ENCODE measurements around the gene CYP27A1.
"Not testable (repeated sequence)": the region's sequence is repeated elsewhere in the genome, so short reads cannot be mapped to it uniquely, and the experiment has no call there.

The CYP27A1 gene

DNA sequence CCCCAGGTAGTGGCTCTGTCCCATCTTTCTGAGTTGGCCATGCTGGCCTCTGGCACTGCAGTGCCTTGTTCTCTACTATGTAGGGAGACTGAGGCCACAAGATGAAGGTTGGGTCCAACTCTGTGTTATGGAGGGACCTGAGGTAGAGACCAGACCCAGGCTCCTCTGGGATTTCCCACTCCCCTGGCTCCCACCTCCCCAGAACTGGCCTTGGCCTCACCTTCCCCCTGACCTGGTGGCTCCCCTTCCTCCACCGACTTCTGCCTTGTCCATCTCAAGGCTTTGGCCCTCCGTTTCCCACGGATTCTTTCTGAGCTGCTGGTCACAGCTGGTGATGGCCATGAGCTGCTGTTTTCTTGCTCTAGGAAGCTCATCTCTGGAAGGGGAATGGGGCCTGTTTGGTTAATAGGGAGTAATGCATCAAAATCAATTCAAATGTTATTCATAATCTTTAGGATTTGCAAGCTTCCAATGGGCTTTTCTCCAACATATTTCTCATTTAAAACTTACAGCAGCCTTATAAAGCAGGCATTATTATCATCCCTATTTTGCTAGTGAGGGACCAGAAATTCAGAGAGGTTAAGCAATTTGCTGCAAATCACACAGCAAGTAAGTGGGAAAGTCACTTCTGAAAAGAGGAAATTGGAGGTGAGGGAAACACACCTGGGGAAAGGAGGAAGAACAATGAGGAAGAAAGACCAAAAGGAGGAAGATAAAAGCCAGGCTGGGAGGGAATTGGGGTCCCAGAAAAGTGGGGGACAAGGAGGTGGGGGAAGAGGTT is 48.8 kb downstream of the CYP27A1 start:
- no peak for DNase-seq (ENCODE audit: low read depth in 1 of 2, low spot score in 1 of 2)

DNA sequence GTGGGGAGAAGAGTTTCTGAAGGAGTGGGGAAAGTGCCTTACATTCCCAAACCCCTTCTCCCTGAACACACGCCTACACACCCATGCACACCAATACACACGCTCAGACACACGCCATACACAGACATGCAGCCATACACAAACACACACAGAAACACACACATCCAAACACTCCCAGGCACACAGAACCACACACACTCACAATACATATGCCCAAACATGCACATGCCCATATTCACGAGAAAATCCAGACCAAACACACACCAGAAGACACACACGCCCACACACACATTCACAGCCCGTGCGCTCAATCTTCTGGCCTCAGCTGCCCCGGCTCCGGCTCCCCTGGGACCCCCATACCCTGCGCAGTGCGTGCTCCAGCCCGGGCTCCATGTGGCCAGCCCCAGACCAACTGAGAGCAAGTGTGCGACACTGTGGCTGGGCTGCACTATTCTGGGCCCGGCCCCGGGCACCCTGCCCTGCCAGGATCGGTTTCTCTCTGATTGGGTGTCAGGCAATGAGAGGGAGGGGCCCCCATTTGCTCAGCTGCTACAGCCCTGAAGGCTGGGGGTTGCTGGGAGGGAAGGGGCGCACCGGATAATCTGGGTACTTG is 49.5 kb downstream of the CYP27A1 start, which contains the start of gene PRKAG3:
Gene PRKAG3 (minus strand): TSS at position 426 of the 613 bp plus-strand sequence.
- DNase-seq (ENCODE audit: low read depth in 1 of 2, low spot score in 1 of 2): no peak

DNA sequence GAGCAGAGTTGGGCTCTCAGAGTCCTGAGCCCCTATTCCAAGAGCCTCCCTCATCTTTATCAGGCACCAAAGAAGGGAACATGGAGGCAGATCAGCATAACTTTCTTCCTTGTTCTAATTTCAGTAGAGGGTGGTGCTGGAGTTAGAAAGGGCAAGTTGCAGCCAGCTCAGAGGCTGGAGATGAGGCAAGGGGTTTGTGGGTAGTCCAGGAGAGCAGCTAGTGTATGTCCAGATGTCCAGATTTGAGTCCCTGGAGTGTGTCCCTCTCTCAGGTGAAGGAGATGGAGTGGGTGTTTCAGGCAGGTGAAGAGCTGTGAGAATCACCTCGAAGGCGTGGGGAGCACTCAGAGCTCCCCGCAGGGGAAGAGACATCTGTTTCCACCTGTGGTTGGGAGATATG is 50.1 kb downstream of the CYP27A1 start:
- DNase-seq (ENCODE audit: low read depth in 1 of 2, low spot score in 1 of 2): no peak

DNA sequence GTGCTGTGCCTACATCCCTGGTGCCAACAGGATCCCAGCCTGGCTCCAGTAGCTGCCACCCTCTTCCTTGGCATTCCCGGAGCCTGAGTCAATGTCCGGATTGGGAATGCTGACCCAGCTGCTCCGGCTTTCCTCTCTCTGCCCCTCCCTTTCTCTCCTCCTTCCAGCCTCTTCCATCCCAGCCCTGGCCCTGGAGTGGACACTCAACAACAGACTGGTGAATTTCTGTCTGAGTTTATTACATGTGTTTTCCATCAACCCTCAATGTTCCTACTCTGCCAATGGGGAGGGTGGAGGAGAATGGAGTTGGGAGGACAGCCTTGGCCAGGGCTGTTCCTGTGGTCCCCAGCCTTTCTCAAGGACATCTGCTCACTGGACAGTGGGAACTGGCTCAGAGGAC is 50.6 kb downstream of the CYP27A1 start:
- no peak for DNase-seq (ENCODE audit: low read depth in 1 of 2, low spot score in 1 of 2)

DNA sequence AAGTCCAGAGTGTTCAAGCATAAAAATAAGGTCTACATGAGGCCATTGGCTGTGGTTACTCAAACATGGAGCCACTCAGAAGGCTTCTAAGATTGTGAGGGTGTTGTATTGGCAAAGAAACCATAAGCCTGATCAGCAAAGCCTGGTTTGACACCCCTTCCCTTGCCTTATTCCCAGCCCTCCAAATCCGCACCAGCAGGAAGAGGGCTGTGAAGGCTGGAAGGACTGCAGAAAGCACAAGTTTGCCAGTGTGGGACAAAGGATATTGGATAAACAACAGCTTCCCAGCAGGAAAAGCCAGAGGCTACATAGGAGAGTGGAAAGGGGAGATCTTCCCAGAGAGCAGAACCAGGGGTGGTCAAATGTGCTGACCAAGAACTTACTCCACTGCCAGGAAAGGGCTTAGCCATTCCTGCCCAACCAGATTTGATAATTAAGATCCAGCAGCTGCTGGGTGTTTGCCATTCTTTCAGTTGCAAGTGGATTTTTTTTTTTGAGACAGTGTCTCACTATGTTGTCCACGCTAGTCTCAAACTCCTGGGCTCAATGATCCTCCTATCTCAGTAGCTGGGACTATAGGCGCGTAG is 51.2 kb downstream of the CYP27A1 start:
- no peak for DNase-seq (ENCODE audit: low read depth in 1 of 2, low spot score in 1 of 2)

DNA sequence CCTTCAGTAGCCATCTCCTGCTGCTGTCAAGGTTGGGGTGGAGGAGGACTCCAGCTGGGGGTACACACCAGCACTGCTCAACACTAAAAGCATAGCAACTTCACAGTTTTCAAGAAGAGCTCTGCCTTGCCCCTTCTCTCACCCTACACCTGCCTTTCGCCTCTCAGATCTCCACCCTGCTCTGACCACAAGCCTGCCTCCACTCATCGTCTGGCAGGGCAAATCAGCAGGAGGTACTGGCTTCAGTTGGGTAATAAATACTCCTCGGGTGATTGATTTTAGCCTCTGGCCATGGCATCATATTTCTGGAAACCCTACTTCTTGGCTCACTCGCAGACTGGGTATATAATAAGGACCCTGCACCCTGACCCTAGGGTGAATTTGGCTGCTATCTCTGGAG is 52.7 kb downstream of the CYP27A1 start:
- no peak for DNase-seq (ENCODE audit: low read depth in 1 of 2, low spot score in 1 of 2)

DNA sequence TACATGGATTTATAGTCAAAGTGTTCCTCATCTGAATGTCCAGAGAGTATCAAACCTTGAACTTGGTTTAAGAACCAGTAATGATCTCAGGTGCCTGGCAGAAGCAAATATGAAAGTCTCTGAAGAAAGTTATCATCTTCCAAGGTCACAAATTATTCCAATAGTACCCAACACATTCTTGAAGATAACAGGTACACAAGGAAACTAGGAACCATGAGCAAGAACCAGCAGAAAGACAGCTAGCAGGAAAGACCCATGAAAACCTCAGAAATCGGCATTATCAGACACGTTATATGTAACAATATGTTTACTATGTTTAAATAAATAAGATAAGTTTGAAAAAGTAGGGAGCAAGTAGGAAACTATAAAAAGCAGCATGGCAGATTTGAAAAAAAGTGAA is 55.5 kb downstream of the CYP27A1 start:
- DNase-seq (ENCODE audit: low read depth in 1 of 2, low spot score in 1 of 2): no peak

DNA sequence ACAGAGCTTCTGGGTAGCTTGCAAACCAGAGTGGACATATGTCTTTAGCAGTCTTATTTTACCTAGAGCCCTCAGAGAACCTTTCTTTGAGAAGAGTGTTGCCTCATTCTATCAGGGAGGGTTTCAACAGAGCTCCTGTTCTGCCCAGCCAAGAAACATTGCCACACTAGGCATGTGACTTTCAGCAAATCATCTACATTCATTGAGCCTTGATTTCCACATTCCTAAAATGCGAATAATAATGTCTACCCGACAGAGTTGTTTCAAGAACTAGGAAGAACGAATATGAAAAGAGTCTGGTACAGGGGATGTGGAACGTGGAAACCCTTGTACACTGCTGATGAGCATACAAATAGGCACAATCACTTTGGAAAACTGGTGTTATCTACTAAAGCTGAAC is 57.5 kb downstream of the CYP27A1 start:
- DNase-seq (ENCODE audit: low read depth in 1 of 2, low spot score in 1 of 2): no peak

DNA sequence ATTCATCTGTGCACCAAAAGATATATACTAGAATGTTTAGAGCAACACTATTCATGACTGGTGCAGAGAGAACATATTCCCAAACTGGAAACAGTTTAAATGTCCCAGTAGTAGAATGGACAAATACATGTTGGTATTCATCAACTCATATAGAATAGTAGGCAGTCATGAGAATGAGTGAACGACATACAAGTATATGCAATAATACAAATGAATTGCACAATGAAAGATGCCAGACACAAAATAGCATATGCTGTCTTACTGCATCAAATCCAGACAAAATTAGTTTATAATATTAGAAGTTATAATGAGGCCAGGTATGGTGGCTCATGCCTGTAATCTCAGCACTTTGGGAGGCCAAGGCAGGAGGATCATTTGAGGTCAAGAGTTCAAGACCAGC is 57.9 kb downstream of the CYP27A1 start:
- DNase-seq (ENCODE audit: low read depth in 1 of 2, low spot score in 1 of 2): no peak

DNA sequence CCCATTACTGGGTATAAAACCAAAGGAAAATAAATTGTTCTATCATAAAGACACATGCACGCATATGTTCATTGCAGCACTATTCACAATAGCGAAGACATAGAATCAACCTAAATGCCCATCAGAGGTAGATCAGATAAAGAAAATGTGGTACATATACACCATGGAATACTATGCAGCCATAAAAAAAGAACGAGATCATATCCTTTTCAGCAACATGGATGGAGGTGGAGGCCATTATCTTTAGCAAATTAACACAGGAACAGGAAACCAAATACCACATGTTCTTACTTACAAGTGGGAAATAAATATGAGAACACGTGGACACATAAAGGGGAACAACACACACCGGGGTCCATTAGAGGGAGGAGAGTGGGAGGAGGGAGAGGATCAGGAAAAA is 62.4 kb downstream of the CYP27A1 start:
- not testable (repeated sequence) for DNase-seq (ENCODE audit: low read depth in 1 of 2, low spot score in 1 of 2)

DNA sequence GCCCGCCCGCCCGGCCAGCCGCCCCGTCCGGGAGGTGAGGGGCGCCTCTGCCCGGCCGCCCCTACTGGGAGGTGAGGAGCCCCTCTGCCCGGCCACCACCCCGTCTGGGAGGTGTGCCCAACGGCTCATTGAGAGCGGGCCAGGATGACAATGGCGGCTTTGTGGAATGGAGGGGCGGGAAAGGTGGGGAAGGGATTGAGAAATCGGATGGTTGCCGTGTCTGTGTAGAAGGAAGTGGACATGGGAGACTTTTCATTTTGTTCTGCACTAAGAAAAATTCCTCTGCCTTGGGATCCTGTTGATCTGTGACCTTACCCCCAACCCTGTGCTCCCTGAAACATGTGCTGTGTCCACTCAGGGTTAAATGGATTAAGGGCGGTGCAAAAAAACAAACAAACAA is 65.0 kb downstream of the CYP27A1 start:
- DNase-seq (ENCODE audit: low read depth in 1 of 2, low spot score in 1 of 2): not testable (repeated sequence)

DNA sequence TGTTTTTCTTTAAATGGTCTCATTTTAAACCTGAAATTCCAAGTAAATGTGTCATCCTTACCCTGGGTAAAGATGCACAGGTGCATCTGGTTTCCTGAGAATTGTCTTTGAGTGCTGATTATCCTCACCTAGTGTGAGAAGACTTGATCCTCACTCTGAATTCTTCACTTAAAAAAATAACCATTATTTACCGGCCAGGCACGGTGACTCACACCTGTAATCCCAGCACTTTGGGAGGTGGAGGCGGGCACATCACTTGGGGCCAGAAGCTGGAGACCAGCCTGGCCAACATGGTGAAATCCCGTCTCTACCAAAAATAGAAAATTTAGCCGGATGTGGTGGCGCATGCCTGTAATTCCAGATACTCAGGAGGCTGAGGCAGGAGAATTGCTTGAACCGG is 67.8 kb downstream of the CYP27A1 start:
- no peak for DNase-seq (ENCODE audit: low read depth in 1 of 2, low spot score in 1 of 2)

DNA sequence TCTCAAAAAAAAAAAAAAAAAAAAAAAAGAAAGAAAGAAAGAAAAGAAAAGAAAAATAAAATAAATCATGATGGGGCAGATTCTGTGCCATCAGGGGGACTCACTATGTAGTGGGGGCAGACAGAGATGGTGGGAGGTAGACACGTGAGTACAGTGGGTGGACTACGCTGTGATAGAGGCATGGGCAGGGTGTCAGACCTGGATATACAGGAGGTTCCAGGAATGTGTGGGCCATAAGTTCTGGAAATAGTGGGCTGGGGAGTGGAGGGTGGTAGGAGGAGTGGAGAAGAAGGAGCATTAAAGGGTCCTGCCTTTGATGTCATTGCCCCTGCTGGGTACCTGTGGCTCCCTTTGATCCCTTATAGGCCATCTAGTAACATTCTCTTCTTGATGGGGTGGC is 68.8 kb downstream of the CYP27A1 start:
- DNase-seq (ENCODE audit: low read depth in 1 of 2, low spot score in 1 of 2): no peak

DNA sequence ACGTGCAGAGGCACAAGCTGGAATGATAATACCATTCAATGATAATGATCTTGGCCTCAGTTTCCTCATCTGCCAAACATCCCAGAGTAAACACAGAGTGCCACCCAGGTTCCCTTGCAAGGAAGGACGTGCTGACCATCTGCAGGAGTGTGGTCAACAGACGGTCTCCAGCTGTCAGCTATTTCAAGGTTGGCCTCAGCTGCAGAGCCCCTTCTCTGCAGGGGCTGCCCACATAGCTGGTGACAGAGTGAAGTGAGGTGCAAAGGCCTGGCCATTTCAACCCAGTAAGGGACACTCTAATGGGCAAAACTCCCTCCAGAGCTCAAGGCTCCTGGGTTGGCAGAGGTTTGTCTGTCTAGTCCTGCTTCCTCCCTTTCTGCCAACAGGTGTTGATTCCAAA is 69.3 kb downstream of the CYP27A1 start:
- DNase-seq (ENCODE audit: low read depth in 1 of 2, low spot score in 1 of 2): no peak

DNA sequence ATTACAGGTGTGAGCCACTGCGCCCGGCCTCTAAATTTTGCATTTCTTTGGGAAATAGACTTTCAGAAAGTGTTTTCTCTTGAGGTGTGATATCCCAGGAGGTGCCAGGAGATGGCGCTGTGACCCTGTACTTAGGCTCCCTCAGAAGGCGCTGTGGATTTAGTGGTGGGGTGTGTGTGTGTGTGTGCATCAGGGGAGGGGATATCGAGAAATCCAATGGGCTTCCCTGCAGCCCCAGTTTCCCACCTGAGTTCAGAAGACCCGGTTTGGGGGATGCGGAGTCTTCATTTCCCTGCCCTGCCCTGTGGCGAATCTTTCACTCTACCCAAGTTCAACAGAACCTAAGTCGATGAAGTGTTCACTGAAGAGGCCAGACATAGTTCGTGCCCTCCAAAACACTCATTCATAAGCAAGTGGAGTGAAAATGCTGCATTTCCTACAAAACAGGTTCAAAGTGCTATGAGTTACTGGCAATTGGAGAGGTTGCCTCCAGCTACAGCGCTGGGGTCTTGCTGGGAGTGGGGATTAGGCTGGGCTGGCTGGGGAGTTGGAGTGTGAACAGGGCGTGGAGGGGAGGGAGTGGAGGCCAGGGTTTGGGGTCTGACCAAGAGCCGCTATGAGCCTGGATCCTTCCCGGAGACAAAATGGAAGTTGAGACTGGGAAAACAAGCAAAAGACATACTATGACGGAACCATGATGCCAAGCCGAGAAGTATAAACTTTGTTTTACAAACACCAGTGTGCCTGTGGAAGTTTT is 71.1 kb downstream of the CYP27A1 start:
- DNase-seq (ENCODE audit: low read depth in 1 of 2, low spot score in 1 of 2): peak; percentile 44 to 50

DNA sequence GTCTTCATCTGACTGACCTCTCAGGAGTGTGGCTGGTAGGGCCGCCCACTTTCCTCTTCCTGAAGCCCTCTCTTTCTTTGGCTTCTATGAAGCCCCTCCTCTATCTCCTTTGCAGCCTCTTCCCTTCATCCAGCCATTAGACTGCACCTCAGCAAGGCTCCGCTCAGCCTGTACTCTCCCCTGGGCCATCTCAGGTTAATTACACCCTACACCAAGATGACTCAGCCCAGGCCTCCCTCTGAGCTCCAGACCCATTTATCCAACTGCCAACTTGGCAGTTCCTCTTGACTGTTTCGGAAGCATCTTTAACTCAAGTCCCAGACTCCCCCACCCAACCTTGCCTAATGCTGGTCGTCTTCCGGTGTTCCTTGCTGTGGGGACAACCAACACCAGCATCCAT is 71.8 kb downstream of the CYP27A1 start:
- DNase-seq (ENCODE audit: low read depth in 1 of 2, low spot score in 1 of 2): no peak

DNA sequence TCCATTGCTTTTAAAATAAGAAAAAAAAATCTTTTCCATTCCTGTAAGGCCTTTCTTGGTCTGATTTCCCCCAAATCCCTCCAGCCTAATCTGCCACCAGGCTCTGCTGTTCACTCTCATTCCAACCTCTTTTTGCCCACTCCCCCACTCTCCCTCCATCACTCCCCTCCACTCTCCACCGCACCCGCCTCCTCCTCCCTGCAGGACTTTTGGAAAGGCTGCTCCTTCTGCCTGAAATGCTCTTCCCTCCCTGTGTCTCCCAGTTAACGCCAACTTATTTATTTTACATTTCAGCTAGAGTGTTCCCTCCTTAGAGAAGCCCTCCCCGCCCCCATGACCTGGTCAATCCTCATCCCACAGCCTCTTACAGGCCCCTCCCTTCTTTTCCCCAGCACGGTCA is 72.9 kb downstream of the CYP27A1 start:
- no peak for DNase-seq (ENCODE audit: low read depth in 1 of 2, low spot score in 1 of 2)

DNA sequence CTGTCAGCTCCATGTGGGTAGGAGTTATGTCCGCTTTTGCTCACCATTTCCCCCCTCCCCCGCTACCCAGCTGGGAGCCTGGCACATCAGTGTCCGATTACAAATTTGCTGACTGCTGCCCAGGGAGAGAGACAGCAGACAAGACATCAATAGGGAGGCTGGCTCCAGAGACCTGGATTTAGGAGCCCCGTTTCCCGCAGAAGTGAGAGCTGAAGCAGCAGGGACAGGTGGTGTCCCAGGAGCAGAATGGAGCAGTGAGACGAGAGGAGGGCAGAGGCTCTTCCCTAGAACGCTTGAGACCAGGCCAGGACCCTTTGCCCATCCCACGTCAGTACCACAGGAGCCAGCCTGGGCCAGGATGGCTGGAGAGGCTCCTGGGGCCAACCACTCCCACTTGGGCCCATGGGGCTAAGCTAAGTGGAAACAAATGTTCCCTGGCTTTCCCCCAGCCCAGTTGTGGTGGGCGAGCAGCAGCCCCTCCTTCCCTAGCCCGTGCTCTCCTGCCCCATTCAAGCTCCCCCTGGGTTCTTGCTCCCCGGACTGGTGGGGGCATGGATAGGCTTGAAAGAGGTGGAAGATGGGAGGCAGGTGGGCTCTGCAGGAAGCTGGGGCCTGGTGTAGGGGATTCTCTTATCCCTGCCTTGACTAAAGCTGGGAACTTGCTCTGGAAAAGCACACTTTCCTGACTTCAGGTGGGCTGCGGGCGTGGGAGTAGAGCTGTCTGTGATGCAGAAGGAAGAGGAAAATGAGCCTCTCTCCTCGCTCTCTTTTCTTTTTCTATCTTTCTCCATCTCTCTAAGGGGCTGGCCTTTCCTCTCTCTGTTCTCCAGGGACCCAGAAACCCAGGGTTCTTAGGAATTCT is 73.6 kb downstream of the CYP27A1 start:
- DNase-seq (ENCODE audit: low read depth in 1 of 2, low spot score in 1 of 2): no peak

DNA sequence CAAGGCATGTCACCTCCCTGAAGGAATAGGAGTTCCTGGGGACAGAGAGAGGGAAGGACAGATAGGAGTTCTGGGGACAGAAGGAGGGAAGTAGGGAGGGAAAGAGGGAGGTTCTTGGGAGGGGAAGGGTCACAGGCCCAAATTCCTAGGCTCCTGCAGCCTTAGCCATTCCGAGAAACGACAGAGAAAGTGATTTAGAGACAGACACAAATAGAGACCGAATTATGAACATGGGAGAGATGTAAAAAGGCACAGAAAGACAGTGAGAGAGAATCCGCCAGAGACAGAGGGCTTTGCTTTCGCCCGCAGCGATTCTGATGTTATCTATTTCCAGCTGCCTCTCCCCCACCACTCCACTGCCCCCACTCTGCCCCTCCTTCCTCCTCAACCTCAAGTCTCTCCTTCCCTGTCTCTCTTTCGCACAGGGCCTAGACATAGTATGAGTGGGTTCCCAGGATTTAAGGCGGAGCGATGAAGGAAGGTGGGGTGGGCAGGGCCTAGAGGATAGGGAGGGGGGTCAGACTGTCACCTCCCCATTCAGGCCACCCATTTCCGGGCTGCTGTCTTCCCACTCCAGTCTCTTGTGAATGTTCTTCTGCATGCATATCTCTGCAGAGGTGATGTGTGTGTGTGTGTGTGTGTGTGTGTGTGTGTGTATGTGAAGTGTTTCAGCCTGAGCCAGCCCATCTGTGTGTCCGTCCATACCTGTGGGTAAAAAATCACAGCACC is 74.4 kb downstream of the CYP27A1 start:
- DNase-seq (ENCODE audit: low read depth in 1 of 2, low spot score in 1 of 2): no peak

DNA sequence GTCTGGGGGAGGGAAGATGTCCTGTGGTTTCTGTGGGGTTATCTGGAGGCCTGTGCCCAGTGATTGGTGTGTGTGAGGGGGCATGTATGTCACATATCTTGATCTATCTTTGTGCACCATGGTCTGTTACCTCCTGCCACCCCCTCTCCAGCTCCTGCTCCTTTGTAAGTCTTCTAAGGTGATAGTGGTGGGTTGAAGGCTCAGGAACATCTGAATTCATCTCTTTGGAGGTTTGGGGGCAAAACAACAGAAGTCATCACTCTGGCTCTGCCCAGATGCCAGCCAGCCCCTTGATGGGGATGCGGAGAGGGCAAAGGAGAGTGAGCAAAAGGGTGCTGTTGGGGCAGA is 74.9 kb downstream of the CYP27A1 start:
- no peak for DNase-seq (ENCODE audit: low read depth in 1 of 2, low spot score in 1 of 2)
